Spleen (tissue), 11 donors: ENCODE measurements around the gene TSSC4. TPM values are rescaled to one million over a fixed set of nuclear protein-coding genes. Genes with fewer than 3 reads are reported as not detected.

Experiments used
- DNase-seq: peaks from one replicate; pipeline ENCODE4 v3.0.0-alpha.2; 2020
- H3K27ac ChIP-seq, 8 donors: fragments of 200-600 bp; sonication (generic) in 7 of 8; 1 replicate in 4 of 8; 2 replicates in 4 of 8; pipeline versions ENCODE4 v1.5.0 to v1.8.0; 2016 to 2021; ENCODE audit warnings: inconsistent platforms in 4 of 8, mild to moderate bottlenecking in 4 of 8, moderate library complexity in 1 of 8
- H3K27me3 ChIP-seq, 7 donors: fragments of 200-600 bp; sonication (generic) in 6 of 7; replicated peaks in 1 of 7; 1 replicate in 4 of 7; 2 replicates in 3 of 7; pipeline versions ENCODE4 v1.5.0 to v1.8.0; 2016 to 2021; ENCODE audit warnings: inconsistent platforms in 3 of 7, mild to moderate bottlenecking in 1 of 7
- H3K36me3 ChIP-seq, 6 donors: fragments of 200-600 bp; sonication (generic) in 5 of 6; 1 replicate in 4 of 6; 2 replicates in 2 of 6; pipeline versions ENCODE4 v1.5.0 to v1.8.0; 2016 to 2021; ENCODE audit warnings: inconsistent platforms in 2 of 6
- H3K4me1 ChIP-seq, 6 donors: fragments of 200-600 bp; sonication (generic) in 5 of 6; 1 replicate in 3 of 6; 2 replicates in 3 of 6; pipeline versions ENCODE4 v1.5.0 to v1.8.0; 2016 to 2021; ENCODE audit warnings: inconsistent platforms in 3 of 6
- H3K4me3 ChIP-seq, 8 donors: fragments of 200-600 bp; sonication (generic) in 7 of 8; 1 replicate in 4 of 8; 2 replicates in 4 of 8; pipeline versions ENCODE4 v1.5.0 to v1.8.0; 2016 to 2021; ENCODE audit warnings: inconsistent platforms in 4 of 8, mild to moderate bottlenecking in 4 of 8, moderate library complexity in 2 of 8
- H3K9me3 ChIP-seq, 8 donors: fragments of 200-600 bp; sonication (generic) in 7 of 8; 1 replicate in 4 of 8; 2 replicates in 4 of 8; pipeline versions ENCODE4 v1.5.0 to v1.8.0; 2016 to 2021; ENCODE audit warnings: inconsistent platforms in 4 of 8
- CTCF ChIP-seq, 11 experiments: fragments of 200-600 bp in 7 of 11; fragments of 450-650 bp in 4 of 11; sonication (generic) in 4 of 11; IDR thresholded peaks in 8 of 11; conservative IDR thresholded peaks in 3 of 11; 1 replicate in 7 of 11; 2 replicates in 4 of 11; pipeline versions ENCODE4 v1.4.0 to v1.8.0; 2016 to 2021; ENCODE audit warnings: antibody characterized with exemption in 11 of 11, inconsistent platforms in 4 of 11, mild to moderate bottlenecking in 1 of 11
- POLR2A ChIP-seq, 3 donors: fragments of 450-650 bp; IDR thresholded peaks; one replicate each; pipeline ENCODE4 v1.5.1; 2017; ENCODE audit warnings: antibody characterized with exemption in 3 of 3, mild to moderate bottlenecking in 1 of 3
- POLR2AphosphoS5 ChIP-seq, 3 donors: sonication (generic); formaldehyde crosslinking; IDR thresholded peaks; one replicate each; pipeline ENCODE4 v1.5.1; 2017; ENCODE audit warnings: antibody characterized with exemption in 3 of 3
- WGBS, 5 donors: extraction: QIAGEN DNeasy Blood & Tissue Kit in 3 of 5; methylation state at CpG; one replicate each; pipeline versions ENCODE4 v1.1.5 to v1.1.7; 2013 to 2018; 5-methylcytosine and 5-hydroxymethylcytosine counted together
- intact Hi-C: fragments of 100-400 bp; cut with DNase I; formaldehyde crosslinking; loops from one replicate; pipeline ENCODE4 v1.15.0; 2023; ENCODE audit warnings: low total_unique reads
- polyA plus RNA-seq, 3 donors: library from polyadenylated mRNA; stranded (reverse); fragments of 200-250 nt; gene quantifications; one replicate each; pipeline ENCODE4 v1.2.1, GENCODE V29; 2013
- total RNA-seq, 7 donors: library from RNA; depleted of rRNA in 3 of 7; stranded (reverse); fragments of >200 nt in 3 of 7; fragmentation: NEBNext Ultra II Directional in 4 of 7; extraction: Animal tissue kit (Norgen Biotek cat#: 25700) in 4 of 7; gene quantifications; one replicate each; pipeline versions ENCODE4 v1.1.0 to v1.2.1, GENCODE V29; 2016 to 2021
- donor health status: healthy with polysubstance abuse.
- donor health status: DM: no; HTN: no; CAD: no; lungs with moderate emphysema.
- donor health status: DM: no; HTN: no; CAD: no.
- donor health status: Bipolar disorder and iron deficiency.
- donor health status: healthy.
- donor health status: DM: no; HTN: no; CAD: no.
- donor health status: DM: yes; HTN: yes; CAD: no.

The TSSC4 gene
- total and polyA plus RNA-seq, 10 donors = 28.7 to 94.4 (median 43.7) TPM

- intact Hi-C loops = loop anchor here (2.0 kb wide), 2 partner anchors 113 to 221 kb away; no protein-coding TSS in a partner anchor
- H3K27ac ChIP-seq = no peak overlapping the region
- no peak overlapping the region for H3K4me3 ChIP-seq
- no peaks in the 10 kb centered on the region for H3K9me3 ChIP-seq
- H3K27me3 ChIP-seq = peaks cover 0 to 42% (median 5%) of the 10 kb centered on the region in 7 donors
- TF ChIP-seq POLR2A (IDR thresholded peaks at IDR 0.05) (no peak), CTCF (IDR thresholded peaks at IDR 0.05 in 8 of 11, conservative IDR thresholded peaks at IDR 0.05 in 3 of 11) (no peak)
- 60 to 92% (median 84%) methylated on average over 4 to 30 of the region's 30 CpGs for WGBS, 5 donors
- H3K36me3 ChIP-seq = no peaks in the 10 kb centered on the region
- no peak for DNase-seq
- H3K4me1 ChIP-seq = peaks cover 6 to 21% (median 14%) of the 10 kb centered on the region in 6 donors
Measured at GRCh38 chr11:2417856-2418692, 17.5 kb downstream of the TSSC4 start.

- no peak overlapping the region for H3K4me3 ChIP-seq
- peaks cover 6 to 21% (median 14%) of the 10 kb centered on the region in 6 donors for H3K4me1 ChIP-seq
- H3K9me3 ChIP-seq = no peaks in the 10 kb centered on the region
- 76 to 85% (median 77%) methylated on average over 16 to 21 of the region's 21 CpGs for WGBS, 5 donors
- DNase-seq = no peak
- intact Hi-C loops = loop anchor here (2.0 kb wide), 1 partner anchor 222 kb away; no protein-coding TSS in a partner anchor
- no peak for TF ChIP-seq POLR2AphosphoS5 (IDR thresholded peaks at IDR 0.05)
- H3K27ac ChIP-seq = no peak overlapping the region
- H3K27me3 ChIP-seq = peaks cover 0 to 42% (median 5%) of the 10 kb centered on the region in 7 donors
- no peaks in the 10 kb centered on the region for H3K36me3 ChIP-seq
Measured at GRCh38 chr11:2418693-2419360, 18.3 kb downstream of the TSSC4 start.

- H3K36me3 ChIP-seq = no peaks in the 10 kb centered on the region
- TF ChIP-seq POLR2AphosphoS5 (IDR thresholded peaks at IDR 0.05) = peak in 1 of 3 donors; percentile 34
- TF ChIP-seq POLR2A (IDR thresholded peaks at IDR 0.05) = no peak
- peak; percentile 73 to 94 (median 87) for TF ChIP-seq CTCF (IDR thresholded peaks at IDR 0.05 in 8 of 11, conservative IDR thresholded peaks at IDR 0.05 in 3 of 11)
- H3K4me3 ChIP-seq = no peak overlapping the region
- no peak overlapping the region for H3K27ac ChIP-seq
- intact Hi-C loops = loop anchor here (2.0 kb wide), 1 partner anchor 223 kb away; no protein-coding TSS in a partner anchor
- 49 to 60% (median 52%) methylated on average over 29 to 36 of the region's 36 CpGs for WGBS, 5 donors
- H3K4me1 ChIP-seq = peaks cover 6 to 21% (median 14%) of the 10 kb centered on the region in 6 donors
- H3K27me3 ChIP-seq = peaks cover 0 to 39% (median 5%) of the 10 kb centered on the region in 7 donors
- no peaks in the 10 kb centered on the region for H3K9me3 ChIP-seq
- peak; percentile 92 for DNase-seq
Measured at GRCh38 chr11:2419638-2420501, 19.3 kb downstream of the TSSC4 start.

- peaks cover 0 to 40% (median 5%) of the 10 kb centered on the region in 7 donors for H3K27me3 ChIP-seq
- DNase-seq = peak; percentile 94
- TF ChIP-seq CTCF (IDR thresholded peaks at IDR 0.05 in 8 of 11, conservative IDR thresholded peaks at IDR 0.05 in 3 of 11) (peak; percentile 88 to 99 (median 96)), POLR2AphosphoS5 (IDR thresholded peaks at IDR 0.05) (peak in 2 of 3 donors; percentile 40 to 48), POLR2A (IDR thresholded peaks at IDR 0.05) (no peak)
- H3K27ac ChIP-seq = no peak overlapping the region
- H3K4me1 ChIP-seq = peaks cover 6 to 21% (median 14%) of the 10 kb centered on the region in 6 donors
- intact Hi-C loops = no loop called here
- H3K36me3 ChIP-seq = no peaks in the 10 kb centered on the region
- no peaks in the 10 kb centered on the region for H3K9me3 ChIP-seq
- WGBS, 5 donors = 26 to 49% (median 29%) methylated on average over 16 to 44 of the region's 44 CpGs
- no peak overlapping the region for H3K4me3 ChIP-seq
Measured at GRCh38 chr11:2420502-2421225, 20.1 kb downstream of the TSSC4 start.
